ENCODE measurements around the gene SHOX. TPM values are rescaled to one million over a fixed set of nuclear protein-coding genes. Genes with fewer than 3 reads are reported as not detected.

SHOX gene
- total RNA-seq, 2 donors from 2014 or later: not detected

DNA sequence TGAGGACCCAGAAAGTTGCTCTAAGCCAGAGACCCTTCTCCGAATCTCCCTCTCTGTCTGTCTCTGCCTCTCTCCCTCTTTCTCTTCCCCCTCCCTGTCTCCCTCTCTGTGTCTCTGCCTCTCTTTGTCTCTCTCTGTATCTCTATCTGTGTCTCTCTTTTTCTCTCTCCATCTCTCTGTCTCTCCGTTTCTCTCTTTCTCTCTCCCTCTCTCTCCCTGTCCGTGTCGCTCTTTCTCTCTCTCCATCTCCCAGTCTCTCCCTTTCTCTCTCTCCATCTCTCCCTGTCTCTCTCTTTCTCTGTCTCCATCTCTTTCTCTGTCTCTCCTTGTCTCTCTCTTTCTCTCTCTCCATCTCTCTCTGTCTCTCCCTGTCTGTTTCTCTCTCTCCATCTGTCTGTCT is 2.6 kb upstream of the SHOX start:
- H3K4me3 ChIP-seq: no peak overlapping the region
- no peak for ATAC-seq
- WGBS, 2 donors: 3 to 7% methylated on average over 4 of the region's 4 CpGs
- H3K36me3 ChIP-seq (replicated peaks in 1 of 2; ENCODE audit: insufficient read depth in 1 of 2, low read depth in 2 of 2): no peaks in the 10 kb centered on the region
- H3K27ac ChIP-seq: no peak overlapping the region
- H3K9me3 ChIP-seq: no peaks in the 10 kb centered on the region
- no peaks in the 10 kb centered on the region for H3K4me1 ChIP-seq
- intact Hi-C loops (cut with DNase I): no loop called here
- no peak for DNase-seq
- H3K27me3 ChIP-seq: no peaks in the 10 kb centered on the region
- TF ChIP-seq POLR2A (IDR thresholded peaks at IDR 0.05): no peak
- TF ChIP-seq, protein P1, sequence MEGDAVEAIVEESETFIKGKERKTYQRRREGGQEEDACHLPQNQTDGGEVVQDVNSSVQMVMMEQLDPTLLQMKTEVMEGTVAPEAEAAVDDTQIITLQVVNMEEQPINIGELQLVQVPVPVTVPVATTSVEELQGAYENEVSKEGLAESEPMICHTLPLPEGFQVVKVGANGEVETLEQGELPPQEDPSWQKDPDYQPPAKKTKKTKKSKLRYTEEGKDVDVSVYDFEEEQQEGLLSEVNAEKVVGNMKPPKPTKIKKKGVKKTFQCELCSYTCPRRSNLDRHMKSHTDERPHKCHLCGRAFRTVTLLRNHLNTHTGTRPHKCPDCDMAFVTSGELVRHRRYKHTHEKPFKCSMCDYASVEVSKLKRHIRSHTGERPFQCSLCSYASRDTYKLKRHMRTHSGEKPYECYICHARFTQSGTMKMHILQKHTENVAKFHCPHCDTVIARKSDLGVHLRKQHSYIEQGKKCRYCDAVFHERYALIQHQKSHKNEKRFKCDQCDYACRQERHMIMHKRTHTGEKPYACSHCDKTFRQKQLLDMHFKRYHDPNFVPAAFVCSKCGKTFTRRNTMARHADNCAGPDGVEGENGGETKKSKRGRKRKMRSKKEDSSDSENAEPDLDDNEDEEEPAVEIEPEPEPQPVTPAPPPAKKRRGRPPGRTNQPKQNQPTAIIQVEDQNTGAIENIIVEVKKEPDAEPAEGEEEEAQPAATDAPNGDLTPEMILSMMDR (IDR thresholded peaks at IDR 0.05): no peak

DNA sequence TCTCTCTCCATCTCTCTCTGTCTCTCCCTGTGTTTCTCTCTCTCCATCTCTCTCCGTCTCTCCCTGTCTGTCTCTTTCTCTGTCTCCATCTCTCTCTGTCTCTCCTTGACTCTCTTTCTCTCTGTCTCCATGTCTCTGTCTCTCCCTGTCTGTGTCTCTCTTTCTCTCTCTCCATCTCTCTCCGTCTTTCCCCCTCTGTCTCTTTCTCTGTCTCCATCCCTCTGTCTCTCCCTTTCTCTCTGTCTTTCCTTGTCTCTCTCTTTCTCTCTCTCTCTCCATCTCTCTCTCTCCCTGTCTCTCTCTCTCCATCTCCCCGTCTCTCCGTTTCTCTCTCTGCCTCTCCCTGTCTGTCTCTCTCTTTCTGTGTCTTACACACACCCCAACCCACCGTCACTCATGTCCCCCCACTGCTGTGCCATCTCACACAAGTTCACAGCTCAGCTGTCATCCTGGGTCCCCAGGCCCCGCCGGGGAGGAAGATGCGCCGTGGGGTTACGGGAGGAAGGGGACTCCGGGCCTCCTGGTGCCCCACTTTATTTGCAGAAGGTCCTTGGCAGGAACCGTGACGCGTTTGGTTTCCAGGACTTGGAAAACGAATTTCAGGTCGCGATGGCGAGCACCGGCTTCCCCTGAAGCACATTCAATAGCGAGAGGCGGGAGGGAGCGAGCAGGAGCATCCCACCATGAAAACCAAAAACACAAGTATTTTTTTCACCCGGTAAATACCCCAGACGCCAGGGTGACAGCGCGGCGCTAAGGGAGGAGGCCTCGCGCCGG is 1.2 kb upstream of the SHOX start:
- Histone ChIP-seq H3K27me3 (no peaks in the 10 kb centered on the region), H3K4me3 (no peak overlapping the region), H3K4me1 (no peaks in the 10 kb centered on the region), H3K9me3 (no peaks in the 10 kb centered on the region), H3K27ac (no peak overlapping the region), H3K36me3 (replicated peaks in 1 of 2; ENCODE audit: insufficient read depth in 1 of 2, low read depth in 2 of 2) (no peaks in the 10 kb centered on the region)
- 2 to 4% methylated on average over 20 to 30 of the region's 30 CpGs for WGBS, 2 donors
- no peak for TF ChIP-seq POLR2A (IDR thresholded peaks at IDR 0.05)
- TF ChIP-seq, protein P1 (IDR thresholded peaks at IDR 0.05): no peak
- ATAC-seq: no peak
- intact Hi-C loops (cut with DNase I): no loop called here
- DNase-seq: no peak

DNA sequence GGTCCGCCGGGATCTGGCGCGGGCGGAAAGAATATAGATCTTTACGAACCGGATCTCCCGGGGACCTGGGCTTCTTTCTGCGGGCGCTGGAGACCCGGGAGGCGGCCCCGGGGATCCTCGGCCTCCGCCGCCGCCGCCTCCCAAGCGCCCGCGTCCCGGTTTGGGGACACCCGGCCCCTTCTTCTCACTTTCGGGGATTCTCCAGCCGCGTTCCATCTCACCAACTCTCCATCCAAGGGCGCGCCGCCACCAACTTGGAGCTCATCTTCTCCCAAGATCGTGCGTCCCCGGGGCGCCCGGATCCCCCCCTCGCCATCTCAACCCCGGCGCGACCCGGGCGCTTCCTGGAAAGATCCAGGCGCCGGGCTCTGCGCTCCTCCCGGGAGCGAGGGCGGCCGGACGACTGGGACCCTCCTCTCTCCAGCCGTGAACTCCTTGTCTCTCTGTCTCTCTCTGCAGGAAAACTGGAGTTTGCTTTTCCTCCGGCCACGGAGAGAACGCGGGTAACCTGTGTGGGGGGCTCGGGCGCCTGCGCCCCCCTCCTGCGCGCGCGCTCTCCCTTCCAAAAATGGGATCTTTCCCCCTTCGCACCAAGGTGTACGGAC is 482 bp upstream of the SHOX start:
- no peaks in the 10 kb centered on the region for H3K9me3 ChIP-seq
- 1 to 2% methylated on average over 18 to 39 of the region's 62 CpGs for WGBS, 2 donors
- H3K27me3 ChIP-seq: no peaks in the 10 kb centered on the region
- no peaks in the 10 kb centered on the region for H3K4me1 ChIP-seq
- H3K27ac ChIP-seq: no peak overlapping the region
- no peak overlapping the region for H3K4me3 ChIP-seq
- intact Hi-C loops (cut with DNase I): no loop called here
- DNase-seq: no peak
- TF ChIP-seq, protein P1 (IDR thresholded peaks at IDR 0.05): no peak
- no peak for TF ChIP-seq POLR2A (IDR thresholded peaks at IDR 0.05)
- ATAC-seq: no peak
- no peaks in the 10 kb centered on the region for H3K36me3 ChIP-seq (replicated peaks in 1 of 2; ENCODE audit: insufficient read depth in 1 of 2, low read depth in 2 of 2)

DNA sequence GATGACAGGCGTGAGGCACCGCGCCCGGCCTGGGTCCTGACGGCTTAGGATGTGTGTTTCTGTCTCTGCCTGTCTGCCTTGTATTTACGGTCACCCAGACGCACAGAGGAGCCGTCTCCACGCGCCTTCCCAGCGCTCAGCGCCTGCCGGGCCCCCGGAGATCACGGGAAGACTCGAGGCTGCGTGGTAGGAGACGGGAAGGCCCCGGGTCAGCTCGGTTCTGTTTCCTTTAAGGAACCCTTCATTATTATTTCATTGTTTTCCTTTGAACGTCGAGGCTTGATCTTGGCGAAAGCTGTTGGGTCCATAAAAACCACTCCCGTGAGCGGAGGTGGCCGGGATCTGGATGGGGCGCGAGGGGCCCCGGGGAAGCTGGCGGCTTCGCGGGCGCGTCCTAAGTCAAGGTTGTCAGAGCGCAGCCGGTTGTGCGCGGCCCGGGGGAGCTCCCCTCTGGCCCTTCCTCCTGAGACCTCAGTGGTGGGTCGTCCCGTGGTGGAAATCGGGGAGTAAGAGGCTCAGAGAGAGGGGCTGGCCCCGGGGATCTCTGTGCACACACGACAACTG is 1.3 kb downstream of the SHOX start:
- Histone ChIP-seq H3K9me3 (no peaks in the 10 kb centered on the region), H3K27ac (no peak overlapping the region), H3K4me1 (no peaks in the 10 kb centered on the region), H3K4me3 (no peak overlapping the region), H3K36me3 (replicated peaks in 1 of 2; ENCODE audit: insufficient read depth in 1 of 2, low read depth in 2 of 2) (no peaks in the 10 kb centered on the region), H3K27me3 (no peaks in the 10 kb centered on the region)
- no peak for ATAC-seq
- TF ChIP-seq POLR2A (IDR thresholded peaks at IDR 0.05): no peak
- TF ChIP-seq, protein P1 (IDR thresholded peaks at IDR 0.05): no peak
- intact Hi-C loops (cut with DNase I): no loop called here
- DNase-seq: no peak
- WGBS, 2 donors: 1% methylated on average over 44 of the region's 44 CpGs; no CpG with 5 or more reads in 1 of the 2 donors

Measured in body of pancreas (tissue), 4 donors.